Astrocyte of the cerebellum (primary cell): ENCODE measurements around the gene GALNT8.

Experiments
- DNase-seq: peaks from one replicate; pipeline ENCODE4 v3.0.0-alpha.2; 2011; ENCODE audit warnings: low read depth
- H3K4me3 ChIP-seq: 2 replicates; pipeline ENCODE4 v1.5.1; 2011; ENCODE audit warnings: mild to moderate bottlenecking, low read depth, low read length, moderate library complexity
- in situ Hi-C: cut with HindIII; loops from 2 replicates; pipeline ENCODE4 v1.10.0; 2017; ENCODE audit warnings: low sequenced_read_pairs
- TF ChIP-seq, protein P1 (sequence below): IDR thresholded peaks from 2 replicates; pipeline ENCODE4 v1.5.1; 2012; ENCODE audit warnings: low read length, low read depth, moderate library complexity, mild to moderate bottlenecking; ENCODE audit errors: missing control alignments

GALNT8 gene

DNA sequence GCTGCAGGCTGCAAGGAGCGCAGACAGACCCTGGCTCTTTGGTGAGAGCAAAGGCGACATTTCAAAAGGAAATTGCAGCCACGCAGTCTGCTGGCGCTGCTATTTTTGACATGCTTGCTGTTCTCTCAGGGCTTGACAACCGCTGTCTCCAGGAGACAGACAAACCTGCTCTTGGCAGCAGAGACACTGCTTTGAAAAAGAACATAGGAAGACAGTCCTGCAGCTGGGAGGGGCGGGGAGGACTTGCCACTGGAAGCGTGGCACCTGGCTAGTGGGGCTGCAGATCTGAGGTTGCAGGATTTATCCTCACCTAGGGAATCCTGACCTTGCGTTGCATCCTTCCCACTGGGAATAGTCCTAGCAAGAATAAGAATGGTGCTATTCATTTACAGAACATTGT lies 97.7 kb downstream of the GALNT8 start:
- DNase-seq: no peak
- TF ChIP-seq, protein P1, sequence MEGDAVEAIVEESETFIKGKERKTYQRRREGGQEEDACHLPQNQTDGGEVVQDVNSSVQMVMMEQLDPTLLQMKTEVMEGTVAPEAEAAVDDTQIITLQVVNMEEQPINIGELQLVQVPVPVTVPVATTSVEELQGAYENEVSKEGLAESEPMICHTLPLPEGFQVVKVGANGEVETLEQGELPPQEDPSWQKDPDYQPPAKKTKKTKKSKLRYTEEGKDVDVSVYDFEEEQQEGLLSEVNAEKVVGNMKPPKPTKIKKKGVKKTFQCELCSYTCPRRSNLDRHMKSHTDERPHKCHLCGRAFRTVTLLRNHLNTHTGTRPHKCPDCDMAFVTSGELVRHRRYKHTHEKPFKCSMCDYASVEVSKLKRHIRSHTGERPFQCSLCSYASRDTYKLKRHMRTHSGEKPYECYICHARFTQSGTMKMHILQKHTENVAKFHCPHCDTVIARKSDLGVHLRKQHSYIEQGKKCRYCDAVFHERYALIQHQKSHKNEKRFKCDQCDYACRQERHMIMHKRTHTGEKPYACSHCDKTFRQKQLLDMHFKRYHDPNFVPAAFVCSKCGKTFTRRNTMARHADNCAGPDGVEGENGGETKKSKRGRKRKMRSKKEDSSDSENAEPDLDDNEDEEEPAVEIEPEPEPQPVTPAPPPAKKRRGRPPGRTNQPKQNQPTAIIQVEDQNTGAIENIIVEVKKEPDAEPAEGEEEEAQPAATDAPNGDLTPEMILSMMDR: no peak
- in situ Hi-C loops: no loop called here
- no peak overlapping the region for H3K4me3 ChIP-seq

DNA sequence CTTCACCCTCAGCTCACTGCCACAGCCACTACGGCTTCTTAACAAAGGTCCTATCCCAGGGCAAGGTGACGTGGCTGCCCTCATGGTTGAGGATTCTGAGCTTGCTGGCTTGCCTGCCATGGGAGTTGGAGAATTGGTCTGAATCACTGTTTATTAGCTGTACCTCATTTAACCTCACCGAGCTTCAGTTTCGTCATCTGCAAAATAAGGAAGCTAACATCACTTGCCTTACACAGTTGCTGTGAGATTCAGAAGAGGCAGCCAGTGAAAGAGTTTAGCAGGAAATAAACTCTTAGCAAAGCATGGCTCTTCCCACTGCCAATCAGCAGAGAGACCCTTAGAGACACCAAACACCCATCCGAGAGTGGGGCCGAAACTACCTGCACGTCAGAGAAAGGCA lies 99.5 kb downstream of the GALNT8 start:
- no peak overlapping the region for H3K4me3 ChIP-seq
- TF ChIP-seq, protein P1: no peak
- DNase-seq: no peak
- in situ Hi-C loops: no loop called here

DNA sequence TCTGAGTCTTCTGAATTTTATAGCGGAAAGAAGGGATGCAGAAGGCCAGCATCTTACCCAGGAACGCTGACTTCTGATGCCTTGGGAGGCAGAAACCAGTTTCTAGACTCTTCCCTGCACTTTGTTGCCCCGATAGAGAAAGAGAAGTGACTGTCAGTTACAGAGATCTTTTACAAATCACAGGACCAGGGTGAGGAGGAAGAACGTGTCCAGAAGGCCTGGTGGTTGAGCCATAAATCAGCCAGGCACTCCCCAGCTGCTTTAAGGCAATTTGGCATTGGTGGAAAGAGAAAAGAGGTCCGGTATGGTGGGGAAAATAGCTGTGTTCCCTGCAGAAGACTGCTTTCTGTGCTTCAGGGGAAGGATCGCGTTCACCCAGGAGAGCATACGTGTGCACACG lies 100.8 kb downstream of the GALNT8 start:
- no peak overlapping the region for H3K4me3 ChIP-seq
- TF ChIP-seq, protein P1: no peak
- in situ Hi-C loops: no loop called here
- DNase-seq: no peak
